HEK293 (cell line): Measurements from ENCODE around the gene VAT1.

ENCODE experiments used
- CTCF ChIA-PET: fragments of 350-600 bp; formaldehyde crosslinking; extraction: SDS; loops from one replicate; lab custom pipeline; 2021; ENCODE audit warnings: antibody characterized with exemption; lab: Yijun Ruan, JAX
- POLR2A ChIA-PET: fragments of 300-600 bp; formaldehyde crosslinking; extraction: SDS; loops from one replicate; lab custom pipeline; 2020; ENCODE audit warnings: antibody characterized with exemption, inconsistent platforms; lab: Yijun Ruan, JAX
- H3K27ac ChIP-seq: fragments of 200-500 bp; sonication (Bioruptor generic); 2 replicates; pipeline ENCODE4 v1.5.1; 2014; ENCODE audit warnings: low read depth, low read length, control low read depth, inconsistent platforms; ENCODE audit errors: extremely low read depth
- H3K36me3 ChIP-seq, 2 experiments: fragments of 200-500 bp in 1 of 2; sonication (Bioruptor generic) in 1 of 2; 1 replicate in 1 of 2; 2 replicates in 1 of 2; pipeline ENCODE4 v1.5.1; 2014 to 2017; ENCODE audit warnings: inconsistent platforms in 2 of 2, low read length in 2 of 2; ENCODE audit not compliant: control insufficient read depth in 2 of 2, insufficient read depth in 1 of 2
- H3K4me1 ChIP-seq: fragments of 200-500 bp; sonication (Bioruptor generic); 2 replicates; pipeline ENCODE4 v1.5.1; 2014; ENCODE audit warnings: mild to moderate bottlenecking, low read length, inconsistent platforms; ENCODE audit not compliant: control insufficient read depth, insufficient read depth
- H3K4me3 ChIP-seq: 2 replicates; pipeline ENCODE4 v1.5.1; 2011; ENCODE audit warnings: low read depth, mild to moderate bottlenecking, control low read depth, low read length, moderate library complexity
- H3K9me3 ChIP-seq: fragments of 200-500 bp; sonication (Bioruptor generic); 2 replicates; pipeline ENCODE4 v1.5.1; 2014; ENCODE audit warnings: low read depth, low read length, inconsistent platforms; ENCODE audit not compliant: control insufficient read depth, insufficient read depth
- ATF2 ChIP-seq: fragments of 450-650 bp; formaldehyde crosslinking; IDR thresholded peaks from 2 replicates; pipeline ENCODE4 v1.5.1; 2016; ENCODE audit warnings: missing biosample characterization, missing genetic modification characterization, low read depth
- GLIS1 ChIP-seq: fragments of 450-650 bp; formaldehyde crosslinking; IDR thresholded peaks from 2 replicates; pipeline ENCODE4 v1.5.1; 2016; ENCODE audit warnings: missing biosample characterization, missing genetic modification characterization
- HOXD13 ChIP-seq: sonication (generic); formaldehyde crosslinking; IDR thresholded peaks from 2 replicates; pipeline ENCODE4 v1.8.0; 2022; ENCODE audit warnings: missing genetic modification reagents, borderline replicate concordance
- PATZ1 ChIP-seq: fragments of 450-650 bp; formaldehyde crosslinking; IDR thresholded peaks from 2 replicates; pipeline ENCODE4 v1.5.1; 2016; ENCODE audit warnings: missing biosample characterization, missing genetic modification characterization
- PRDM2 ChIP-seq: fragments of 450-650 bp; formaldehyde crosslinking; IDR thresholded peaks from 2 replicates; pipeline ENCODE4 v1.5.1; 2016; ENCODE audit warnings: missing biosample characterization, missing genetic modification characterization, borderline replicate concordance
- SP2 ChIP-seq: fragments of 450-650 bp; formaldehyde crosslinking; IDR thresholded peaks from 2 replicates; pipeline ENCODE4 v1.5.1; 2016; ENCODE audit warnings: missing biosample characterization, missing genetic modification characterization
- ZBTB1 ChIP-seq: fragments of 450-650 bp; formaldehyde crosslinking; IDR thresholded peaks from 2 replicates; pipeline ENCODE4 v1.5.1; 2016; ENCODE audit warnings: missing biosample characterization, missing genetic modification characterization
- ZEB2 ChIP-seq: fragments of 450-650 bp; formaldehyde crosslinking; IDR thresholded peaks from 2 replicates; pipeline ENCODE4 v1.5.1; 2016; ENCODE audit warnings: missing biosample characterization, missing genetic modification characterization
- ZNF138 ChIP-seq: fragments of 450-650 bp; formaldehyde crosslinking; IDR thresholded peaks from 2 replicates; pipeline ENCODE4 v1.5.1; 2016; ENCODE audit warnings: missing biosample characterization, missing genetic modification characterization, borderline replicate concordance
- ZNF169 ChIP-seq: fragments of 450-650 bp; formaldehyde crosslinking; IDR thresholded peaks from 2 replicates; pipeline ENCODE4 v1.5.1; 2016; ENCODE audit warnings: missing biosample characterization, missing genetic modification characterization
- ZNF426 ChIP-seq: fragments of 450-650 bp; formaldehyde crosslinking; IDR thresholded peaks from 2 replicates; pipeline ENCODE4 v1.5.1; 2017; ENCODE audit warnings: missing biosample characterization, missing genetic modification characterization, mild to moderate bottlenecking, inconsistent platforms, moderate library complexity
- ZNF571 ChIP-seq: fragments of 450-650 bp; formaldehyde crosslinking; IDR thresholded peaks from 2 replicates; pipeline ENCODE4 v1.5.0; 2017; ENCODE audit warnings: missing biosample characterization, missing genetic modification characterization
- ZNF639 ChIP-seq: fragments of 450-650 bp; formaldehyde crosslinking; IDR thresholded peaks from 2 replicates; pipeline ENCODE4 v1.5.1; 2016; ENCODE audit warnings: missing biosample characterization, missing genetic modification characterization
- ZSCAN18 ChIP-seq: fragments of 450-650 bp; formaldehyde crosslinking; IDR thresholded peaks from 2 replicates; pipeline ENCODE4 v1.5.1; 2016; ENCODE audit warnings: missing biosample characterization, missing genetic modification characterization

Gene VAT1

GRCh38 chr17:43070872-43071271 is 48.7 kb upstream of the VAT1 start:
- CTCF ChIA-PET, result no interaction called here
- Histone ChIP-seq H3K4me1 (no peaks in the 10 kb centered on the region), H3K36me3 (peaks cover 66 to 75% of the 10 kb centered on the region in 2 experiments), H3K9me3 (no peaks in the 10 kb centered on the region), H3K27ac (no peak overlapping the region), H3K4me3 (no peak overlapping the region)
- POLR2A ChIA-PET, result no interaction called here
- TF ChIP-seq ZSCAN18 (tag by site-specific recombination), result no peak
- TF ChIP-seq ATF2 (tag by site-specific recombination), result no peak
- TF ChIP-seq ZNF426 (tag by site-specific recombination), result no peak
- no peak for TF ChIP-seq ZNF571 (tag by site-specific recombination)
- no peak for TF ChIP-seq PRDM2 (tag by site-specific recombination)
- TF ChIP-seq ZNF169 (tag by site-specific recombination), result no peak
- TF ChIP-seq ZEB2 (tag by site-specific recombination), result no peak
- TF ChIP-seq GLIS1, result no peak
- no peak for TF ChIP-seq HOXD13 (CRISPR knock-in tag)
- no peak for TF ChIP-seq PATZ1 (tag by site-specific recombination)
- no peak for TF ChIP-seq ZNF639 (tag by site-specific recombination)
- no peak for TF ChIP-seq ZNF138
- TF ChIP-seq ZBTB1 (tag by site-specific recombination), result no peak
- TF ChIP-seq SP2 (tag by site-specific recombination), result no peak
- TF ChIP-seq, all 188 proteins: peak for 0
